Prostate gland (tissue), 2 donors: Measurements from ENCODE around the gene HECTD3. TPM values are rescaled to one million over a fixed set of nuclear protein-coding genes. Genes with fewer than 3 reads are reported as not detected.
"Not testable (repeated sequence)": the region's sequence is repeated elsewhere in the genome, so short reads cannot be mapped to it uniquely, and the experiment has no call there.

Source experiments
- DNase-seq: peaks from one replicate; pipeline ENCODE4 v3.0.0-alpha.2; 2019; ENCODE audit warnings: low spot score
- H3K27ac ChIP-seq, 2 donors: fragments of 200-600 bp; sonication (generic); 2 replicates each; pipeline ENCODE4 v1.5.1; 2017 to 2019
- H3K27me3 ChIP-seq: fragments of 200-600 bp; sonication (generic); replicated peaks from 2 replicates; pipeline ENCODE4 v1.5.1; 2019; ENCODE audit not compliant: insufficient read depth
- H3K36me3 ChIP-seq, 2 donors: fragments of 200-600 bp; sonication (generic); 1 replicate in 1 of 2; 2 replicates in 1 of 2; pipeline versions ENCODE4 v1.5.1 to v1.8.1; 2017 to 2019
- H3K4me1 ChIP-seq: fragments of 200-600 bp; sonication (generic); replicated peaks from 2 replicates; pipeline ENCODE4 v1.5.1; 2019
- H3K4me3 ChIP-seq, 2 donors: fragments of 200-600 bp; sonication (generic); 2 replicates each; pipeline ENCODE4 v1.5.1; 2017 to 2019
- H3K9me3 ChIP-seq: fragments of 200-600 bp; sonication (generic); 2 replicates; pipeline ENCODE4 v1.5.1; 2017
- POLR2A ChIP-seq: fragments of 450-650 bp; IDR thresholded peaks from one replicate; pipeline ENCODE4 v1.6.1; 2016; ENCODE audit warnings: antibody characterized with exemption, mild to moderate bottlenecking
- POLR2AphosphoS5 ChIP-seq: sonication (generic); formaldehyde crosslinking; IDR thresholded peaks from one replicate; pipeline ENCODE4 v1.6.1; 2017; ENCODE audit warnings: antibody characterized with exemption
- WGBS: methylation state at CpG from one replicate; pipeline ENCODE4 v1.1.5; 2018; 5-methylcytosine and 5-hydroxymethylcytosine counted together
- intact Hi-C: fragments of 100-400 bp; cut with DNase I; formaldehyde crosslinking; loops from one replicate; pipeline ENCODE4 v1.14.2; 2022
- total RNA-seq, 2 donors: library from RNA; depleted of rRNA; stranded (reverse); fragments of >200 nt; gene quantifications; one replicate each; pipeline ENCODE4 v1.1.0, GENCODE V29; 2016
- TF ChIP-seq, protein P1 (sequence below), 4 experiments: fragments of 200-600 bp in 2 of 4; fragments of 450-650 bp in 2 of 4; sonication (generic) in 2 of 4; IDR thresholded peaks; 1 replicate in 3 of 4; 2 replicates in 1 of 4; pipeline ENCODE4 v1.5.1; 2016 to 2019; ENCODE audit warnings: antibody characterized with exemption in 4 of 4, mild to moderate bottlenecking in 2 of 4, moderate library complexity in 2 of 4

The HECTD3 gene
- total RNA-seq, 2 donors from 2014 or later = 26.4 to 60.4 TPM

DNA sequence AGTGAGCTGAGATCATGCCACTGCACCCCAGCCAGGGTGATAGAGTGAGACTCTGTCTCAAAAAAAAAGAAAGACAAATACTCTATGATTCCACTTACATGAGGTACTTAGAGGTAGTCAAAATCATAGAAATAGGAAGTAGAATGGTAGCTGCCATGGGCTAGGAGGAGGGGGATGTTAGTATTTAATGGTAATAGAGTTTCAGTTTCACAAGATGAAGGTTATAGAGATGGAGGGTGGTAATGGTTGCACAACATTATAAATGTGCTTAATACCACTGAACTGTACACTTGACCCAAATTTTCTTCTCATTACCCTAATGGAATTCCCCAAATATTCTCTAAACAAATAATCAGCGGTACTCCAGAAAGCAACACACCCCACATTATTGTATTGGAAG is 37.5 kb downstream of the HECTD3 start:
- TF ChIP-seq, protein P1, sequence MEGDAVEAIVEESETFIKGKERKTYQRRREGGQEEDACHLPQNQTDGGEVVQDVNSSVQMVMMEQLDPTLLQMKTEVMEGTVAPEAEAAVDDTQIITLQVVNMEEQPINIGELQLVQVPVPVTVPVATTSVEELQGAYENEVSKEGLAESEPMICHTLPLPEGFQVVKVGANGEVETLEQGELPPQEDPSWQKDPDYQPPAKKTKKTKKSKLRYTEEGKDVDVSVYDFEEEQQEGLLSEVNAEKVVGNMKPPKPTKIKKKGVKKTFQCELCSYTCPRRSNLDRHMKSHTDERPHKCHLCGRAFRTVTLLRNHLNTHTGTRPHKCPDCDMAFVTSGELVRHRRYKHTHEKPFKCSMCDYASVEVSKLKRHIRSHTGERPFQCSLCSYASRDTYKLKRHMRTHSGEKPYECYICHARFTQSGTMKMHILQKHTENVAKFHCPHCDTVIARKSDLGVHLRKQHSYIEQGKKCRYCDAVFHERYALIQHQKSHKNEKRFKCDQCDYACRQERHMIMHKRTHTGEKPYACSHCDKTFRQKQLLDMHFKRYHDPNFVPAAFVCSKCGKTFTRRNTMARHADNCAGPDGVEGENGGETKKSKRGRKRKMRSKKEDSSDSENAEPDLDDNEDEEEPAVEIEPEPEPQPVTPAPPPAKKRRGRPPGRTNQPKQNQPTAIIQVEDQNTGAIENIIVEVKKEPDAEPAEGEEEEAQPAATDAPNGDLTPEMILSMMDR (IDR thresholded peaks at IDR 0.05) = no peak
- TF ChIP-seq POLR2A (no peak), POLR2AphosphoS5 (no peak)
- Histone ChIP-seq H3K27ac (no peak overlapping the region), H3K27me3 (no peaks in the 10 kb centered on the region), H3K4me1 (no peaks in the 10 kb centered on the region), H3K9me3 (no peaks in the 10 kb centered on the region), H3K4me3 (no peak overlapping the region), H3K36me3 (no peaks in the 10 kb centered on the region)
- WGBS = 96% methylated on average over 1 of the region's 1 CpG
- intact Hi-C loops = no loop called here
- DNase-seq = no peak

DNA sequence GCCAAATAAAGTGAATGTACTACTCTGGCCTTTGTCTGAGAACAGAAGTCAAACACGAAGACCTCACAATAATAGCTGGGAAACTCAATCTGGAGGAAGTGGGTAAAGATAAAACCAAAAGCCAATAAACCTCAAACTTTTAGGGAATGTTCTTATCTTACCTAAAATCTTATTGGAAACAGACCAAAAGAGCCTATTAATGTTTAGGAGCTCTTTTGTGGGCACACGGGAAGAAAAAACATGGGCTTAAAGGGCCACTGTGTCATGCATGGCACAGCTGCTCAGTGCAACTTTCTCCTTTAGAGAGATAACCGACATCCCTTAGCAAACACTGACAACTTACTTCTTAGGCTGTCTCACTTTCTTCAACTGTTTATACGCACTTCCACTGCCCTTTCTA is 40.8 kb downstream of the HECTD3 start:
- intact Hi-C loops = no loop called here
- WGBS = 25% methylated on average over 4 of the region's 4 CpGs
- no peaks in the 10 kb centered on the region for H3K36me3 ChIP-seq
- DNase-seq = no peak
- H3K4me3 ChIP-seq = no peak overlapping the region
- no peaks in the 10 kb centered on the region for H3K4me1 ChIP-seq
- TF ChIP-seq POLR2AphosphoS5 = no peak
- no peak for TF ChIP-seq POLR2A
- no peaks in the 10 kb centered on the region for H3K9me3 ChIP-seq
- no peaks in the 10 kb centered on the region for H3K27me3 ChIP-seq
- no peak overlapping the region for H3K27ac ChIP-seq

DNA sequence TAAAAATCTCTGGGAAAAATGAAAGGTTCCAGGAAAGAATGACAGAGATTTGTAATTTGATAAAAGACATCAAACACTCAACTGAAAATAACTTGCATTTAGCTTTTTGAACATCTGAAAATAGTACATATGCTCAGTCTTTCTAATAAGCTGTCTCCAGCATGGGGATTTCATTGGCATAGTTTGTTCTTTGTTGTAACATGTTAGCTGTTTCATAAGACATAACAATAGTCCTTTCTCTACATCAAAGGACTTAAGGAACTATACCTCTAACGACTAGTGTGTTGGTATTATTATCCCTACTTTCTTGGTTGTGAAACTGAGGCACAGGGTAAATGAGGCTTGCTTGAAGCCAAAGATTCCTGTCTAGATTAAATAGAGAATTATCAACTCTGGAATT is 46.7 kb downstream of the HECTD3 start:
- Histone ChIP-seq H3K36me3 (no peaks in the 10 kb centered on the region), H3K9me3 (no peaks in the 10 kb centered on the region), H3K4me3 (no peak overlapping the region), H3K4me1 (no peaks in the 10 kb centered on the region), H3K27ac (no peak overlapping the region), H3K27me3 (no peaks in the 10 kb centered on the region)
- WGBS = 33% methylated on average over 1 of the region's 1 CpG
- TF ChIP-seq POLR2AphosphoS5 = no peak
- no peak for TF ChIP-seq POLR2A
- TF ChIP-seq, protein P1 (IDR thresholded peaks at IDR 0.05) = no peak
- intact Hi-C loops = no loop called here
- DNase-seq = no peak

- Histone ChIP-seq H3K9me3 (no peaks in the 10 kb centered on the region), H3K36me3 (no peaks in the 10 kb centered on the region), H3K27ac (no peak overlapping the region), H3K4me1 (no peaks in the 10 kb centered on the region), H3K27me3 (no peaks in the 10 kb centered on the region), H3K4me3 (no peak overlapping the region)
- TF ChIP-seq, protein P1 (IDR thresholded peaks at IDR 0.05) = no peak
- TF ChIP-seq POLR2AphosphoS5 = no peak
- no peak for TF ChIP-seq POLR2A
- 91% methylated on average over 3 of the region's 3 CpGs for WGBS
- intact Hi-C loops = no loop called here
- DNase-seq = no peak
Measured at GRCh38 chr1:44962729-44963128, 48.4 kb downstream of the HECTD3 start.

DNA sequence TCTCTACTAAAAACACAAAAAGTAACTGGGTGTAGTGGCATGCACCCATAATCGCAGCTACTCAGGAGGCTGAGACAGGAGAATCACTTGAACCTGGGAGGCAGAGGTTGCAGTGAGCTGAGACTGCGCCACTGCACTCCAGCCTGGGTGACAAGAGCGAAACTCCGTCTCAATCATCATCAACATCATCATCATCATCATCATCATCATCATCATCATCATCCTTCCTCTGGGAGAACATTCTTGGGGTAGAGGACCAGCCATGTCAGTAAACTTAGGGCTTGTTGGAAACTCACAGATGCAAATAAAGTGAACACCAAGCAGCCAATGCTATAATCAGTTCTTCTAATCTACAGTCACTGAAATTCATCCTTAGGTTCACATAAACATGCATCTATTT is 49.1 kb downstream of the HECTD3 start:
- H3K4me3 ChIP-seq, H3K4me1 ChIP-seq, H3K27me3 ChIP-seq, intact Hi-C loops, H3K9me3 ChIP-seq, DNase-seq, H3K36me3 ChIP-seq, H3K27ac ChIP-seq: not testable (repeated sequence)
- 88% methylated on average over 4 of the region's 4 CpGs for WGBS

GRCh38 chr1:44957566-44957965 is 53.6 kb downstream of the HECTD3 start:
- H3K36me3 ChIP-seq, H3K27me3 ChIP-seq, intact Hi-C loops, DNase-seq, H3K4me3 ChIP-seq, H3K4me1 ChIP-seq, H3K27ac ChIP-seq, H3K9me3 ChIP-seq: not testable (repeated sequence)
- 92% methylated on average over 3 of the region's 3 CpGs for WGBS

GRCh38 chr1:44956077-44956476 is 55.0 kb downstream of the HECTD3 start:
- intact Hi-C loops, H3K27ac ChIP-seq, H3K4me3 ChIP-seq, H3K4me1 ChIP-seq, H3K27me3 ChIP-seq, H3K36me3 ChIP-seq, H3K9me3 ChIP-seq, DNase-seq: not testable (repeated sequence)
- WGBS = 97% methylated on average over 3 of the region's 3 CpGs

Other genes with a start within 250 kb of the HECTD3 start
- 1,000 to 10,000 TPM; 1,669 to 3,439 TPM for gene RPS8, start 235.8 kb downstream of the HECTD3 start, total RNA-seq
- not detected for gene BEST4, start 223.2 kb downstream of the HECTD3 start, total RNA-seq
- 10 to 100 TPM in 1 of 2 donors, 1 to 10 TPM in 1; 5.2 to 15.5 TPM for gene PLK3, start 210.9 kb downstream of the HECTD3 start, total RNA-seq
- 1 to 10 TPM in 1 of 2 donors, not detected in 1; 4.0 TPM for gene DYNLT4, start 204.0 kb downstream of the HECTD3 start, total RNA-seq
- 10 to 100 TPM in 1 of 2 donors, under 1 TPM in 1; 0.50 to 10.5 TPM for gene BTBD19, start 202.8 kb downstream of the HECTD3 start, total RNA-seq
- 10 to 100 TPM in 1 of 2 donors, under 1 TPM in 1; 0.32 to 31.9 TPM for gene PTCH2, start 168.1 kb downstream of the HECTD3 start, total RNA-seq
- 10 to 100 TPM; 17.5 to 19.3 TPM for gene EIF2B3, start 24.7 kb downstream of the HECTD3 start, total RNA-seq
- gene UROD, start 930 bp upstream of the HECTD3 start, total RNA-seq = 100 to 1,000 TPM in 1 of 2 donors, 10 to 100 TPM in 1; 57.7 to 152 TPM
- gene ZSWIM5, start 195.3 kb upstream of the HECTD3 start, total RNA-seq = 10 to 100 TPM in 1 of 2 donors, 1 to 10 TPM in 1; 7.2 to 18.6 TPM